Medulla oblongata (tissue), 1 donor: ENCODE data around the gene DUOXA1.

Experiments used
- DNase-seq: peaks from one replicate; pipeline ENCODE4 v3.0.0-alpha.2; 2015; ENCODE audit errors: extremely low spot score

DUOXA1 gene, protein sequence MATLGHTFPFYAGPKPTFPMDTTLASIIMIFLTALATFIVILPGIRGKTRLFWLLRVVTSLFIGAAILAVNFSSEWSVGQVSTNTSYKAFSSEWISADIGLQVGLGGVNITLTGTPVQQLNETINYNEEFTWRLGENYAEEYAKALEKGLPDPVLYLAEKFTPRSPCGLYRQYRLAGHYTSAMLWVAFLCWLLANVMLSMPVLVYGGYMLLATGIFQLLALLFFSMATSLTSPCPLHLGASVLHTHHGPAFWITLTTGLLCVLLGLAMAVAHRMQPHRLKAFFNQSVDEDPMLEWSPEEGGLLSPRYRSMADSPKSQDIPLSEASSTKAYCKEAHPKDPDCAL

DNA sequence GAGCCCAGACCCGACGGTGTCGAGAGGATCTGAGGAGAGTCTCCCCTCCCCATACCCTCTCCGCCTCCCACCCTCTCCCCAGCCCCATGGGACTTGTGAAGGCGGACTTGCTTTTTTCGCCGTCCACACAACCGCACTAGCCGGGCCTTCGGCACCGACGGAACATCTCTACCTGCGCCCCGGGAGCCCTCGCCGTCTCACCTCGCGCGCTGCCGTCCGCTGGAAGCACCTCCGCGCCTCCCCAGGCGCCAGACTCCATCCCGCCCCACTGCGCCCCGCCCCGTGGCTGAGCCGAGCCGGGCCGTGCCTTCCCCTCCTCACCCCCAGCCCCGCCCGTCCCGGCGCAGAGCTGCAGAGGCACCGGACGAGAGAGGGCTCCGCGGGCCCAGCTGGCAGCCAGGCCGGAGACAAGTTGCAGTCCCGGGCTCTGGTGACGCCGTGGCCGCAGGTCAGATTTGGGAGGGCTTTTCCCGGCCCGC lies at the start of gene DUOXA1, which contains the start of gene DUOX1:
DUOXA1 (minus strand) TSS at position 229 of the 479 bp plus-strand sequence. CDS start 6,865 bp downstream, outside the sequence.
DUOX1 (plus strand) TSS at position 344 of the 479 bp plus-strand sequence. CDS start 1,973 bp downstream, outside the sequence.
- no peak for DNase-seq

DNA sequence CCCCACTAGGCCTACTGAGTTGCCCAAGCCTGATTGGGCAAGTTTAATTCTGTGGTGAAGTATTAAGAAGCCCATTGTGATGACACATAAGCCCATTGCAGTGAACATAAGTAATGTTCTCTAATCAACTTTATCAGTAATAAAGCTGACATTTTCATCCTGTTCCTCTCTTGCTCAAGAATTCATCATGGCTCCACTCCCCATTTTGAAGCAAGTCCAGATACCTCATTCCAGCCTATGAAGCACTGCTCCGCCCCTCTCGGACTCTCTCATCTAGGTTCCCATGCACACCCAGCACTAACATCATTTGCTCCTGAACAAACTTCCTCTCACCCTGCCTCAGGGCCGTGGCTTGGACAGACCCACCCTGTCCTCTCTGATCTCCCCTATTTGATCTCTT lies 47.6 kb upstream of the DUOXA1 start:
- no peak for DNase-seq

GRCh38 chr15:45174577-45174976 lies 44.9 kb upstream of the DUOXA1 start:
- no peak for DNase-seq

DNA sequence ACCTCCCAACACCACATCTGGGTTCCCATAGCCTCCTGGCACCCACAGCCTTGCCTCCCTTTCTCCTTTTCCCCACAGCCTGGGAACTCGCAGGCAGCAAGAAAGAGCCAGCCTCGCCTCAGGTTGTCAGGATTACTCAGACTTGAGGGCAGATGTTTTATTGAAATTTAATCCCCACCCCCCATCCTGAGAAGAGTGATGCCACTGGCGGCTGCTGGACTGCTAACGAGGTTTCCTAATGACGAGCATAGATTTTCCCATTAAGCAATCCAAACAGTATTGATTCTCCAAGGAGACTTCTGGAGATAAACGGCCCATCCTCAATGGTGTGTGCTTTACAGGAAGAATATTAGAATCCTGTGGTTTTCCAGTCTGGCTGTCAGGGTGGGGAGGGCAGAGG lies 44.4 kb upstream of the DUOXA1 start:
- no peak for DNase-seq

DNA sequence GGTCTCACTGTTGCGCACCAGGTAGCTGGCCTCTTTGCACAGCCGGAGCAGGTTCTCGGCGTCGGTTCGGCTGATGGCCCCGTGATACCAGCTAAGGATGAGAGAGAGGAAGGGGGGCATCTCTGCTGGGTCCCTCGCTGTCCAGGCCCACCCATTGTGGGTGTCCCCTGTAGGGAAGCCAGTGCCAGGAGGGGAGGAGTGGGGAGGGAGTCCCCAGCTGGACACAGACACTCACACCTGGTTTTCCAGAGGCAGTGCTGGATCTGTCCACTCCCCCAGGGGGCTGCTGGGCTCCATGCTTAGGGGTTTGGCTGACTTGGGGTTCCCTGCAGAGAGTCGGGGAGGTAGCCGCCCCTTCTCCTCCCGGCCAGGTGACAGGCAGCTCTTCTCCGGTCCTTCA lies 42.2 kb upstream of the DUOXA1 start:
- no peak for DNase-seq

GRCh38 chr15:45169608-45170480 lies 40.2 kb upstream of the DUOXA1 start:
- DNase-seq, result no peak

DNA sequence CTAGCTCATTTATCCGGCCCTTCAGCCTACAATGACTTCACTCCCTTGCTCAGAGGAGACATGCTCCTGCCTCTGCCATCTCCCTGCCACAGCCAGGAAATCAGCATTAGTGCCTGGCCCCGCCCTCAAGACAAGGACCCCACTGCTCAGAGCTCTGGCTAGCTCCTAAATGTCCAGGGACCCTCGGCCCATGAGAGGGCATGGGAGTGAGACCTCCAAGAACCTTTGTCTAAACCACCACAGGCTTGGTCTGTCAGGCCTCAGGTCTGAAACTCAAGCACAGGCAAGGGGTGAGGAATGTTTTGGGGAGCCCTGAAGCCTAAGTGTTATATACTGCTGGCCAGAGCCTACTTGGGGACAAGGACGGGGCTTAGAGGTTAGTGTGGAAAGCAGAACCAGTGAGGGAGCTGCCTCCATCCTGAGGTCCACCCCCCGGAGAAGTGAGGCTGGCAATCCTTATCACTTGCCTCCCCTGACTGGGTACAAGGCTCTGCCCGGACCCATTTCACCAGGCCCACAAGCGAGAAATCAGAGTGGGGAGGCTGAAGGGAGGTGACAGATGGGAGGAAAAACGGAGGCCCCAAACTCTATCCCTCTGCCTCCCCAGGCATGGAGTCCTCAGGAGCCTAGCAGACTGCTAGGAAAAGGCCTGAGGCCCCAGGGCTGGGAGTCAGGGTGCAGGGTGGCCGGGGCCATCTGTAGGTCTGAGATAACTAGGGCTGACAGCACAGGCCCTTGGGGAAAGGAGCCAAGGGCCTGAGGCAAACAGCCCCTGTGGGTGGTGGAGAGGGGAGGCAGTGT lies 39.3 kb upstream of the DUOXA1 start:
- no peak for DNase-seq

- DNase-seq, result no peak
Measured at GRCh38 chr15:45168286-45168685, 38.6 kb upstream of the DUOXA1 start.

DNA sequence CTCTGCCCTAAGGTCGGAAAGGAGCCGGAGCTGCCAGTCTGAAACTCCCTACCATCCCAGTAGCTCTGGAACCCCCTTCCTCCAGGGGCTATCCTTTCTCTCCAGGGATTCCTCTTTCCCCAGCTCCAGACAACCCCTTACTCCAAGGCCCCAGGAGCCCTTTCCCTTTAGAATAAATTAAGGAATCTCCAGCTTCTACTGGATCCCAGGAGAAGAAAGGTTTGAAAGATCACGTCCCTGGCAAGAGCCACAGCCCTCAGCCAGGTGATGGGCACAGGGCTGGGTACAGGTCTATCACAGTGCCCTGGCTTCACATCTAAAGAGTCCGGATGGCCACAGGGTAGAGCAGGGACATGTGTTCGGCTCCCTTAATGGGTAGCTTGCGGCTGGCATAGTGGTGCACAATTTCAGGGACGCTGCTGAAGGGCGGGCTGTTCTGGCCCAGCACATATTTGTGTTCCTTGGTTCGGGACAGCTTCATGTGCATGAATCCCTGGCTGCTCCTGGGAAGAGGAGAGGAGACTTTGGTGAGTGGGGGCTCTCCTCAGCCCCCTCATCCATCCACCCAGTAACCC lies 38.0 kb upstream of the DUOXA1 start:
- DNase-seq, result no peak

DNA sequence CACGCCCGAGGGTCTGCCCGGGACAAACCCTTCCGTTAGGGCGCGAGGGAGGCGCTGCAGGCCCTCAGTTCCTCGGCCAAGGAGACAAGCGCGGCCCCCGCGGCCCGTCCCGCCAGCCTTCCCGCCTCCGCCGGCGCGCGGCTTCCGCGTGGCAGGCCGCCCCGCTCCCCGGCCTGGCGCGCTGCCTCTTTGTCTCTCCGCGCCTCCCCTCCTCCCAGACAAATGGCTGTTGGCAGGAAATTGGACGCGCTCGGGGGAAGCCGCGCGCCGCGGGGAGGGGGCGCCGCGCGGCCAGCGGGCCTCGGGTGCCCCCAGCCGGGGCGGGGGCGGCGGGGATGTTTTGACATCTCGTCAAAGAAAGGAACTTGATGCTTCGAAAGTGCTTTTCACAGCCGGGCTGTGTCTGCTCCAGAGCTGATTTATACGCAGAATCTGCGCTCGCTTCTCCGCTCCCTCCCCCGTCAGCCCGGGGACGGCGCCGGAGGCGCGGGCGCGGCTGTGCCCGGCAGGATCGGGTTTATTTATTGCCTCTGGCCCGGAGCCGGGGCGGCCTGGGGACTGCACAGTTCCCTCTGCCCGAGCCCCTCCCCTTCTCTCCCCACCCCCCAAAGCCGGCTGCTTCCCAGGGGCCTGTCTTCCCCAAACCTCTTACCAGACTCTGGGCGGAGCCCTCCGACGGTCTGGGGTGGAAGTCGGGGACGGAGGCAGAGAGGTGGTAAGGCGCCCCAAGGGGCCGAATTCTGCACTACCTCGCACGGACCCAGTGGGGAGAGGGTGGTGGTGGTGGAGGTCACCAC lies 37.4 kb upstream of the DUOXA1 start:
- peak; percentile 90 for DNase-seq

GRCh38 chr15:45165536-45165935 lies 35.9 kb upstream of the DUOXA1 start:
- no peak for DNase-seq

DNA sequence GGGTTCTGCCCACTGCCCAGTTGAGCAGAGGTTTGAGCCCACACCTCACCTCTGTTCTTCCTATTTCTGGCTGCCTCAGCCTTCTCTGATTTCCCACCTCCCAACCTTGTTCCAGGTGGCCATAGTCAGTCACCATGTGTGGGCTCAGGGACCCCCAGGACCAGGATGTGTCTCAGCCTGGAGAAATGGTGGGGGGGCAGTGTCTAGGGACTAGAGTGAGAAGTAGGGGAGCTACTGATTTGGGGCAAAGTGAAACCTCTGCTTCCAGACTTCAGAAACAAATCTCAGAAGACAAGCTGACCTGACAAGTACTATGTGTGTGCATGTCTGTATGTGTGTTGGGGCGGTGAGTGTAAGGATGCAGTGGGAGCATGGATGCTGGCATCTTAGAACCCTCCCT lies 35.2 kb upstream of the DUOXA1 start:
- DNase-seq, result no peak

GRCh38 chr15:45163508-45163856 lies 33.8 kb upstream of the DUOXA1 start:
- DNase-seq, result no peak

GRCh38 chr15:45162771-45163507 lies 33.3 kb upstream of the DUOXA1 start:
- DNase-seq, result peak; percentile 91

DNA sequence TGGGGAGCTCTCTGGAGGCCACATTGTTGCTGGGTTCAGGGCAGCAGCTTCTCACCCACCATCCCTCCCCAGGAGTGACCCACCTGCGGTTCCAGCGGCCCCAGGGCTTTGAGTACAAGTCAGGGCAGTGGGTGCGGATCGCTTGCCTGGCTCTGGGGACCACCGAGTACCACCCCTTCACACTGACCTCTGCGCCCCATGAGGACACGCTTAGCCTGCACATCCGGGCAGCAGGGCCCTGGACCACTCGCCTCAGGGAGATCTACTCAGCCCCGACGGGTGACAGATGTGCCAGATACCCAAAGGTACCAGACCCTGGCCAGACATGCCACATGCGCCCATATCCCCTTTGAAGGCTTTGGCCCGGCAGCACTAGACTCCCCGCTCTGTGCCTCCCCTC lies 32.0 kb upstream of the DUOXA1 start:
- DNase-seq, result no peak

DNA sequence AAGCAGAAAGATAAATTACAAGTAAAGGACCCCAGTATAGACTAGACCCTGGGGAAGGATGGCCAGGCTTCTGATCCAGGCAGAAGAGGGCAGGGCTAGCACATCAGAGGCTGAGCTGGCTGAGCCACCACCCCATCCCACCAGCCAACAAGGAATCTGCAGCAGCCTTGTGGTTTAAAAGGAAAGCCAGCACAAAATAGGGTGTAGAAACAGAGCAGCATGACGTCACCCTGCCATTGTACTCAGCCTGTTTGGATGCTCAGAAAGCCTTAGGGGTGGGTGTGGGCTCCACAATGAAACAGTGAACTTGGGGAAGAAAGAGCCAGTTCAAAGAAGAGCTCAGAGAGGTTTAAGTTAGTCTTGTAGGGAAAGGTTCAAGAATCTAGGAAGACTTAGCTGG lies 28.3 kb upstream of the DUOXA1 start:
- DNase-seq, result peak; percentile 86

GRCh38 chr15:45156744-45157455 lies 27.2 kb upstream of the DUOXA1 start:
- no peak for DNase-seq

DNA sequence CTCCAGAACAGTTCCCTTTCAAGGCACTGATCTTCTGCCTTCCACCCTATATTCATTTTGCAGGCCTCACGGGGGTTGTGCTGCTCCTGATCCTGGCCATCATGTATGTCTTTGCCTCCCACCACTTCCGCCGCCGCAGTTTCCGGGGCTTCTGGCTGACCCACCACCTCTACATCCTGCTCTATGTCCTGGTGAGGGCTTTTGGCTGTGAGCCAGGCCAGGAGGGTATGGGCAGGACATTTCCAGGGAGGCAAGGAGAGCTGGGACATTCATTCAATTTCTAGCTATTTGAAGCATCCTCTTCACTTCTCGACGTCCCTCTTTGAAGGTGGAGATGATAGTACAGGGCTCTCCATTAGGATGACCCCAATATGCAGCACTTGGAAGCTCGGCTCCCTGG lies 26.1 kb upstream of the DUOXA1 start:
- no peak for DNase-seq
